H54 (cell line): ENCODE measurements around the gene ESRRG.

ENCODE experiments used
- DNase-seq: peaks from one replicate; pipeline ENCODE4 v3.0.0; 2011; ENCODE audit warnings: low spot score, mixed read lengths; ENCODE audit not compliant: insufficient read length
- FAIRE-seq: peaks from 3 replicates; lab custom pipeline; 2011; peaks lifted over from hg19 to GRCh38; lab: Jason Lieb, UNC
- POLR2A ChIP-seq: IDR thresholded peaks from 2 replicates; pipeline ENCODE4 v1.6.1; 2011; ENCODE audit warnings: low read depth, mild to moderate bottlenecking, low read length

ESRRG gene

DNA sequence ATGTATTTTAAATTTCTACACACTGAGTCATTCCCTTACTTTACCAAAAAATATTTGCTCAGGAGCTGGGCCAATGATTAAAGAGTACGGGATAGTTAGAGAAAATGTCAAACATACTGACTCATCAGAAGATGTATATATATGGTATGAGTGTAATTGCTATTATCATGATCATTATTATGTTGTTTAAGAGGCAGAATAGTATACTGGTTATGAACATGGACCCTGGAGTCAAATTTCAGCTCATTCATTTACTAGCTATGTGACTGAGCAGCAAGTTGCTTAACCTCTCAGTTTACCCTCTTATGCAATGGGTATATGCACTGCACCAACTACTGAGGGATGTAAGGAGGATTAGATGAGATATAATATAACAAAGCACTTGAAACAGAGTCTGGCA is 258.7 kb downstream of the ESRRG start:
- DNase-seq (peak; percentile 22), FAIRE-seq (peak; percentile 93)
- TF ChIP-seq POLR2A: no peak

DNA sequence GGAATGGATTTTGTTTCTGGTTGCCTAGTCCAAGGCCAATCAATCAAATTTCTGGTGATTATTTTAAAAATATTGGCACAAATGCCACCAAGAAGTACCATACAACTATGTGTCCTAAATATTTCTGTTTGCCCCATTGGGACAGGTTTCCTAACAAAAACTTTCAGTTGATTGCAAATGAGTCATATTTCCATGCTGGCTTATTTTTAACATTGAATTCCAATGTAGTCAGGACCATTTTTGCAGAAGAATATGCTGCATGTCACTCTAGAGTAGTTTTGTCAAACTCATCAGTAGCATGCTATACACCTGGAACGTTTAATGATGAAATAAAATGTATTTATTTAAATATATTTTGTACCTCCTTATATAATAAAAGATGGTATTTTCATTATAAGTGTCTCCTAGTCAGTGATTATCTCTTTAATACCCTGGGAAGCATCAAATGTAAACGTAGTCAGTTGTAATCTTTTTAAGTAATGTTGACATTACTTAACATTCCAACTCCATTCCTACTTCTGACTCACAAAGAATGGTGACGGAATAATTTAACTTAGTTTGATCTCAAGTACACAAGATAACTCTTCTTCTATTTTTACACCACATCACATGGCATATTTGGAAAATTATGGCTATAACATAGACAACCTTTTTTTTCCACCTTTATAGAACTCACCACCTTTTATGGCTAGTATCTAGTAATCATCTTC is 261.0 kb downstream of the ESRRG start:
- peak; percentile 78 for FAIRE-seq
- no peak for TF ChIP-seq POLR2A
- no peak for DNase-seq

DNA sequence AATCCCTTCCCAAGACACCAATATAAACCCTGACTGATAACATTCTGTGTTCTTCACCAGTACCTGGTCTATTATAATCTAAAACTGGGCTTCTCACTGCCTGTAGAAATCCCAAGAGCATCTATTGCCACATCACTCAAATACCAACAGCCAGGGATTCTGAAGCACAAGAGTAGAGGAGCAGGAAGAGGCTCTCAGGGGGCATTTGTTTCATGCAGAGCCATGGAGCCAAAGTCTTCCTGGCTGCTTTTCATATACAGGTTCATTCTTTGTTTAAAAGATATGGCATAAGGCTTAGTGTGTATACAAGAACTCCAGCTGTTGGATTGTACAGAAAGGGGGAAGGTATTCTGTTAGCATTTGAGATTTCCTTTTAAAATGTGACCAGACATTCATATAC is 261.8 kb downstream of the ESRRG start:
- no peak for TF ChIP-seq POLR2A
- DNase-seq (no peak), FAIRE-seq (no peak)

DNA sequence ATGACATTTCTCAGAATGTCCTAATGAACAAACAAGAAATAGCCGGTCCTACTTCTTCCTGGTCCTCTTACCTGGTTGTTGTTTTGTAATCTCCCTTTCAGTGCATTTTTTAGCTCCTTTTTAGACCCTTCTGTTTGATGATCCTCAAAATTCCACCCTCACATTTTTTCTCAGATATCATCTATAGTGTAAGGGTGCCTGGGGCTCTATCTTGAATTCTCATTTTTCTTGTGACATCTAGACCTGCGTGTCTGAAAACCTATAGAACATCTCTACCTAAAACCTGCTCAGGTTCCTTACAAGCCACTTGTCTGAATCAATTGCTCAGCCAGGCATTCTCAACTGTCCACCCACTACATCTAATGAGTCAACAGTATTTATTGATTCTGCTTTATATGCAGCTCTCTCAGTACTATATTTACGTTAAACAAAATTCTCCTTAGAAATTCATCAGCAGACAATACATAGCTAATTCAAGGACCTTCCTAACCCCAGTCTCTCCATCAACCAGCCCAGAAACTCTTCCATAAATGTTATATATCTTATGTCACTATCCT is 263.5 kb downstream of the ESRRG start:
- DNase-seq: no peak
- FAIRE-seq: no peak
- no peak for TF ChIP-seq POLR2A

DNA sequence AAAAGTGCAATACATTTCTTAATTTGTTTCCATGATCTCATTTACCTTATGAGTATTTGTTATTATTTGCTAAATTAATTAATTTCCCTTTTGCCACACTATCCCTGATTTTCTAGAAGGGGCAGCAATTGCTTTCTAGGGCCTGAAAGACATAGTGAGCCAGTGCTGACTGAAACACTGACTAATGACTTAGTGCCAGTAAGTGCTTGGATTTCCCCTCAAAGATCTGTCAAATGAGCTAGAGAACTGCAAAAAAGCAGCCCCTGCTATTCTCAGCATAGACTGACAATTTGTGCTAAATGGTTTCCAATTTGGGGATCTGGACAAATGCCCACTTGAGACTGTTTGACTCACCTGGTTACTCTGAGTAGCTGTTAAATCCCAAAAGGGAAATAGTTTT is 264.4 kb downstream of the ESRRG start:
- DNase-seq (no peak), FAIRE-seq (no peak)
- TF ChIP-seq POLR2A: no peak

DNA sequence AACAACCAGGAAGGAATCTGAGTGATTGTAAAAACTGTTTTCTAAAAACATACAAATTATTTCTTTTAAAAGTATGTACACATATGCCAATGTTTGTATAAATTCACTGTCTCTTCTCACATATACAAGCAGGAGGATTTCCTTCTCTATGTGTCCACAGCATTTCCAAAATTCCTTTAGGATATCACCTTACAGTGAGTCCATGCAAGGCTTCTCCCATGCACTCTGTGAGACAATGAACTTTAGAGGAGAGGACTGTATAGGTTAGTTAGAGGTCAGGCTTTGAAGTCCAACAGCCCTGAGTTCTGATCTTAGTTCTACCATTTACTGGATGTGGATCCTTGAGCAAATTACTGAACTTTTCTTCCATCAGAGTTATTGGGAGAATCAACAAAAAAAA is 265.9 kb downstream of the ESRRG start:
- DNase-seq: no peak
- no peak for FAIRE-seq
- no peak for TF ChIP-seq POLR2A

DNA sequence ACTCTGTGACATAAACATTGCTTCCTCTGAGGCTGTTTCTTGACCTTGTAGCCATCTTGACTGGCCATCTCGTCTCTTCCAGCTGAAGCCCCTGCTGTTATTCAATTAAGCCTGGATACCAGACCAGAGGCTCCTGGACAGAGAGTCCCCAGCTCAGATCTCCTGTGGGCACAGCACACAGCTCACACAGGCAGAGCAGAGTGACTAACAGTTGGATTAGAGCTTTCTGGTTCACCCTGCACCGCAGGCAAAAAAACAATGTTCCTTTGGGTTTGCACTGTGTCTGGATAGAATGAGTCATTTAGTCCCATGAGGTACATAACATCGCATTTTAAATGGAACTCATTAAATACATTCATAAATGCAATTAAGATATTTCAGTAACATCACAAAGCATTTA is 266.5 kb downstream of the ESRRG start:
- DNase-seq: peak; percentile 37
- peak; percentile 94 for FAIRE-seq
- no peak for TF ChIP-seq POLR2A

DNA sequence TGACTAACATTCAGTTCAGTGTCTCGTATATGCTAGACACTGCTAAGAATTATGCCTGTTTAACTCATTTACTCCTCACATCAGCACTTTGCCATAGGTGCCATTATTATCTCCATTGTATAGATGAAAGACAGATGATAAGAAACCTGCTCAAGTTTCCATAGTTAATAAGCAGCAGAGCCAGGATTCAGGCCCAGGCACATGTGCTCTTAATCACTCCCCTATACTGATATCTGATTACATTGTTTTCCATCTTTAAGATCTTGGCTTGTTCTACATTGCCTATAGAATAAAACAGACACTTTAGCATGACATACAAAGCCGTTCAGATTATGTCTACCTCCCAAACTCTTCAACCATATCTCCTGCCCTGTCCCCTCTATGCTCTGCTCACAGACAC is 269.5 kb downstream of the ESRRG start:
- FAIRE-seq (no peak), DNase-seq (no peak)
- TF ChIP-seq POLR2A: no peak
